Vagina (tissue), 2 donors: ENCODE data around the gene CIBAR2. TPM values are rescaled to one million over a fixed set of nuclear protein-coding genes. Genes with fewer than 3 reads are reported as not detected.

Source experiments
- DNase-seq, 2 donors: peaks; one replicate each; pipeline ENCODE4 v3.0.0-alpha.2; 2017; ENCODE audit errors: extremely low spot score in 2 of 2
- H3K27ac ChIP-seq: fragments of 200-600 bp; sonication (generic); one replicate; pipeline ENCODE4 v1.5.1; 2019
- H3K27me3 ChIP-seq: fragments of 200-600 bp; sonication (generic); one replicate; pipeline ENCODE4 v1.5.1; 2019
- H3K36me3 ChIP-seq, 2 donors: fragments of 200-600 bp; sonication (generic); one replicate each; pipeline ENCODE4 v1.5.1; 2017 to 2019
- H3K4me1 ChIP-seq: fragments of 200-600 bp; sonication (generic); one replicate; pipeline ENCODE4 v1.5.1; 2019
- H3K4me3 ChIP-seq, 2 donors: fragments of 200-600 bp; sonication (generic); 1 replicate in 1 of 2; 2 replicates in 1 of 2; pipeline ENCODE4 v1.5.1; 2016 to 2019
- H3K9me3 ChIP-seq: fragments of 200-600 bp; sonication (generic); one replicate; pipeline ENCODE4 v1.5.1; 2019
- CTCF ChIP-seq, 3 experiments: fragments of 450-650 bp in 2 of 3; fragments of 200-600 bp in 1 of 3; sonication (generic) in 1 of 3; IDR thresholded peaks; one replicate each; pipeline ENCODE4 v1.5.1; 2017 to 2019; ENCODE audit warnings: antibody characterized with exemption in 3 of 3, mild to moderate bottlenecking in 2 of 3, moderate library complexity in 2 of 3
- POLR2A ChIP-seq, 2 donors: fragments of 450-650 bp; IDR thresholded peaks; one replicate each; pipeline ENCODE4 v1.6.1; 2017; ENCODE audit warnings: antibody characterized with exemption in 2 of 2, mild to moderate bottlenecking in 2 of 2, moderate library complexity in 2 of 2
- POLR2AphosphoS5 ChIP-seq, 2 donors: sonication (generic); formaldehyde crosslinking; IDR thresholded peaks; one replicate each; pipeline ENCODE4 v1.9.0; 2017; ENCODE audit warnings: antibody characterized with exemption in 2 of 2, mild to moderate bottlenecking in 2 of 2, low read depth in 1 of 2; ENCODE audit not compliant: insufficient read depth in 1 of 2
- intact Hi-C: fragments of 100-400 bp; cut with DNase I; formaldehyde crosslinking; loops from one replicate; pipeline ENCODE4 v1.15.1; 2023
- total RNA-seq: library from RNA; depleted of rRNA; stranded (reverse); fragments of >200 nt; gene quantifications from one replicate; pipeline ENCODE4 v1.2.3, GENCODE V29; 2016

The CIBAR2 gene
- total RNA-seq, result not detected

GRCh38 chr16:85112364-85112763, at the start of gene CIBAR2:
TSS of gene CIBAR2 (minus strand) at chr16:85112472. CDS start at chr16:85112352, 120 bp downstream.
- Histone ChIP-seq H3K36me3 (no peaks in the 10 kb centered on the region), H3K4me1 (no peaks in the 10 kb centered on the region), H3K4me3 (no peak within 1 kb of the TSS), H3K27me3 (no peaks in the 10 kb centered on the region), H3K9me3 (no peaks in the 10 kb centered on the region), H3K27ac (no peak within 1 kb of the TSS)
- intact Hi-C loops, result loop anchor here (10.0 kb wide), 1 partner anchor 602 kb away; no protein-coding TSS in a partner anchor
- TF ChIP-seq POLR2AphosphoS5 (IDR thresholded peaks at IDR 0.05; ENCODE audit: insufficient read depth in 1 of 2, low read depth in 1 of 2) (no peak), CTCF (IDR thresholded peaks at IDR 0.05) (no peak), POLR2A (IDR thresholded peaks at IDR 0.05) (no peak)
- no peak for DNase-seq

DNA sequence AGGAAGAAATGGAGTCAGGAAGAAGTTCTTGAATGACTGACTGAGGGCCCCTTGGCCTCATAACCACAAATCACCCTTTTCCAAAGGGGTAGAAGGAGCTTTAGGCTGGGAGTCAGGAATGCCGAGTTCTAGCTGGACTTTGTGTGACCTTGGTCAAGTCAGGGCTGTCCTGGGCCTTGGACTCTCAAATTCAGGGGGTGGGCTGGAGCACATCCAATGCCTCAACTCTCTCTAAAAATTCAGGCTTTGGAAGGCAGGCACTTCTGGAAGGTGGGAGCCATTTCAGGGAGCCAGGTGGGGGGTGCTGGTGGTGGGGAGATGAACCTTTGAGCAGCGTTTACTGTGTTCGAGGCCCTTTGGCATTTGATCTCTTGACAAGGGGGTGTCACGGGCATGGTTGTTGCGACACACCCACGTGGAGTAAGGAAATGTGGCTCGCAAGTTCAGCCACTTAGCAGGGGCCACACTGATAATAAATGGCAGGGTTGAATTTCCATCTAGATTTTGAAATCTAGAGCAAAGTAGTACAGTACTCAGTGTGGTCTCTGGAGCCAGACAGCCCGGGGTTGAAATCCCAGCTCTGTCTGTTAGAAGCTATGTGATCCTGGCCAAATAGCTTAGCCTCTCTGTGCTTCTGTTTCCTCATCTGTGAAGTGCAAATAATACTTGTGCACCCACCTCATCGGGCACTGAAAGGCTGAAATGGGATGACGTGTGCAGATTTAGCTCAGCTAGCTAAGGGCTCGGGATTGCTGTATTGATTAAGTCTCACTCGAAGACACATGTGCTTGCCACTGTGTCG, 47.1 kb upstream of the CIBAR2 start:
- intact Hi-C loops, result no loop called here

GRCh38 chr16:85158743-85159178, 46.5 kb upstream of the CIBAR2 start:
- Histone ChIP-seq H3K27me3 (no peaks in the 10 kb centered on the region), H3K4me3 (no peak overlapping the region), H3K36me3 (no peaks in the 10 kb centered on the region), H3K4me1 (peaks cover 31% of the 10 kb centered on the region), H3K9me3 (no peaks in the 10 kb centered on the region), H3K27ac (no peak overlapping the region)
- DNase-seq, result no peak
- TF ChIP-seq POLR2AphosphoS5 (IDR thresholded peaks at IDR 0.05; ENCODE audit: insufficient read depth in 1 of 2, low read depth in 1 of 2), result no peak
- TF ChIP-seq POLR2A (IDR thresholded peaks at IDR 0.05), result no peak
- TF ChIP-seq CTCF (IDR thresholded peaks at IDR 0.05), result no peak
- intact Hi-C loops, result no loop called here

More for the DNA sequence above, 47.1 kb upstream of the CIBAR2 start:
- no peaks in the 10 kb centered on the region for H3K27me3 ChIP-seq
- no peaks in the 10 kb centered on the region for H3K36me3 ChIP-seq
- H3K4me1 ChIP-seq, result peaks cover 33% of the 10 kb centered on the region
- H3K9me3 ChIP-seq, result no peaks in the 10 kb centered on the region
- DNase-seq, result no peak
- no peak overlapping the region for H3K27ac ChIP-seq
- TF ChIP-seq POLR2AphosphoS5 (IDR thresholded peaks at IDR 0.05; ENCODE audit: insufficient read depth in 1 of 2, low read depth in 1 of 2), result no peak
- no peak for TF ChIP-seq POLR2A (IDR thresholded peaks at IDR 0.05)
- TF ChIP-seq CTCF (IDR thresholded peaks at IDR 0.05), result no peak
- no peak overlapping the region for H3K4me3 ChIP-seq

- H3K36me3 ChIP-seq, result no peaks in the 10 kb centered on the region
- TF ChIP-seq POLR2AphosphoS5 (IDR thresholded peaks at IDR 0.05; ENCODE audit: insufficient read depth in 1 of 2, low read depth in 1 of 2), result no peak
- TF ChIP-seq CTCF (IDR thresholded peaks at IDR 0.05), result no peak
- TF ChIP-seq POLR2A (IDR thresholded peaks at IDR 0.05), result no peak
- no peaks in the 10 kb centered on the region for H3K9me3 ChIP-seq
- no peak for DNase-seq
- H3K4me3 ChIP-seq, result no peak overlapping the region
- no peaks in the 10 kb centered on the region for H3K27me3 ChIP-seq
- no peak overlapping the region for H3K27ac ChIP-seq
- intact Hi-C loops, result no loop called here
- H3K4me1 ChIP-seq, result peaks cover 32% of the 10 kb centered on the region
Measured at GRCh38 chr16:85157813-85158742, 45.8 kb upstream of the CIBAR2 start.
